CD4-positive, alpha-beta T cell (primary cell): ENCODE measurements around the gene DTX1. TPM values are rescaled to one million over a fixed set of nuclear protein-coding genes. Genes with fewer than 3 reads are reported as not detected.
A peak's percentile ranks its signal among the peaks of the same experiment; 100 is the strongest.

ENCODE experiments used
- ATAC-seq: fragments of 200-7000 bp; cut with Tn5 transposase; one replicate; pipeline ENCODE4 v1.10.0; 2022; ENCODE audit warnings: mild to moderate bottlenecking; ENCODE audit not compliant: poor library complexity
- CTCF ChIA-PET: fragments of 350-600 bp; sonication (Branson Sonifier 250); formaldehyde crosslinking; loops from one replicate; lab custom pipeline; 2021; ENCODE audit warnings: antibody characterized with exemption, inconsistent platforms; lab: Charles Lee
- POLR2A ChIA-PET: fragments of 350-600 bp; sonication (Branson Sonifier 250); formaldehyde crosslinking; loops from one replicate; lab custom pipeline; 2021; ENCODE audit warnings: antibody characterized with exemption, inconsistent platforms; lab: Charles Lee
- DNase-seq, 14 experiments: peaks; one replicate each; pipeline ENCODE4 v3.0.0-alpha.2; 2013 to 2020; ENCODE audit warnings: mixed read lengths in 2 of 14
- H3K27ac ChIP-seq, 2 donors: one replicate each; pipeline versions ENCODE4 v1.5.1 to v1.7.0; 2013; ENCODE audit warnings: low read length in 2 of 2, low read depth in 1 of 2, mild to moderate bottlenecking in 1 of 2
- H3K27me3 ChIP-seq, 2 experiments: 1 replicate in 1 of 2; 2 replicates in 1 of 2; pipeline versions ENCODE4 v1.6.1 to v1.7.0; 2013; ENCODE audit warnings: low read length in 2 of 2, control low read depth in 1 of 2, mild to moderate bottlenecking in 1 of 2, moderate library complexity in 1 of 2; ENCODE audit not compliant: insufficient read depth in 2 of 2, control insufficient read depth in 1 of 2
- H3K36me3 ChIP-seq: one replicate; pipeline ENCODE4 v1.6.1; 2013; ENCODE audit warnings: low read length, control low read depth; ENCODE audit not compliant: insufficient read depth
- H3K4me1 ChIP-seq: one replicate; pipeline ENCODE4 v1.6.1; 2013; ENCODE audit warnings: low read length, control low read depth; ENCODE audit not compliant: insufficient read depth
- H3K4me3 ChIP-seq: one replicate; pipeline ENCODE4 v1.5.1; 2013; ENCODE audit warnings: mild to moderate bottlenecking, low read length, moderate library complexity
- H3K9me3 ChIP-seq, 2 experiments: 1 replicate in 1 of 2; 2 replicates in 1 of 2; pipeline versions ENCODE4 v1.6.1 to v1.7.0; 2013; ENCODE audit warnings: low read length in 2 of 2, mild to moderate bottlenecking in 2 of 2, control low read depth in 1 of 2, moderate library complexity in 1 of 2; ENCODE audit not compliant: control insufficient read depth in 1 of 2, insufficient read depth in 1 of 2
- H3K27ac Mint-ChIP-seq: one replicate; pipeline ENCODE4 v1.8.0; 2020; ENCODE audit warnings: mixed read lengths
- H3K27me3 Mint-ChIP-seq: one replicate; pipeline ENCODE4 v1.8.0; 2021; ENCODE audit warnings: mixed read lengths
- H3K36me3 Mint-ChIP-seq: one replicate; pipeline ENCODE4 v1.8.0; 2021; ENCODE audit warnings: low read depth, mixed read lengths
- H3K4me1 Mint-ChIP-seq: one replicate; pipeline ENCODE4 v1.8.0; 2021; ENCODE audit warnings: low read depth, mixed read lengths
- H3K4me3 Mint-ChIP-seq: one replicate; pipeline ENCODE4 v1.8.0; 2020; ENCODE audit warnings: mild to moderate bottlenecking, mixed read lengths
- H3K9me3 Mint-ChIP-seq: one replicate; pipeline ENCODE4 v1.8.0; 2020; ENCODE audit warnings: mixed read lengths
- CTCF ChIP-seq: fragments of 200-600 bp; IDR thresholded peaks from one replicate; pipeline ENCODE4 v1.8.0; 2022; ENCODE audit warnings: antibody characterized with exemption, mild to moderate bottlenecking
- intact Hi-C, 2 experiments: fragments of 100-400 bp; cut with DNase I in 1 of 2; cut with micrococcal nuclease in 1 of 2; formaldehyde crosslinking; loops; one replicate each; pipeline versions ENCODE4 v1.15.1 to v1.9.0; 2023 to 2025; cut with DNase I, micrococcal nuclease
- total RNA-seq, 174 experiments: library from RNA in 2 of 174; stranded (reverse) in 2 of 174; gene quantifications; one replicate each; pipeline ENCODE4 v1.2.3 and lab custom pipeline; 2021 to 2026

DTX1 gene
- total RNA-seq, 2 experiments from 2014 or later = 14.0 to 14.2 TPM

GRCh38 chr12:113030875-113031525, 25.5 kb upstream of the DTX1 start:
- DNase-seq (peak in 4 of 14 experiments; percentile 9 to 56 (median 51)), ATAC-seq (peak; percentile 61)
- CTCF ChIA-PET = no interaction called here
- Histone ChIP-seq H3K4me1 (peaks cover 4% of the 10 kb centered on the region), H3K36me3 (no peaks in the 10 kb centered on the region), H3K27me3 (peaks cover 0 to 2% of the 10 kb centered on the region in 2 experiments), H3K4me3 (no peak overlapping the region), H3K27ac (no peak overlapping the region), H3K9me3 (no peaks in the 10 kb centered on the region)
- H3K36me3 Mint-ChIP-seq = no peaks in the 10 kb centered on the region
- POLR2A ChIA-PET = no interaction called here
- no peaks in the 10 kb centered on the region for H3K9me3 Mint-ChIP-seq
- no peaks in the 10 kb centered on the region for H3K27me3 Mint-ChIP-seq
- TF ChIP-seq CTCF = peak; percentile 55
- H3K27ac Mint-ChIP-seq = no peak overlapping the region
- intact Hi-C loops = loop anchor here (1.0 kb wide), 1 partner anchor 131 kb away; no protein-coding TSS in a partner anchor
- H3K4me3 Mint-ChIP-seq = no peak overlapping the region
- no peaks in the 10 kb centered on the region for H3K4me1 Mint-ChIP-seq

DNA sequence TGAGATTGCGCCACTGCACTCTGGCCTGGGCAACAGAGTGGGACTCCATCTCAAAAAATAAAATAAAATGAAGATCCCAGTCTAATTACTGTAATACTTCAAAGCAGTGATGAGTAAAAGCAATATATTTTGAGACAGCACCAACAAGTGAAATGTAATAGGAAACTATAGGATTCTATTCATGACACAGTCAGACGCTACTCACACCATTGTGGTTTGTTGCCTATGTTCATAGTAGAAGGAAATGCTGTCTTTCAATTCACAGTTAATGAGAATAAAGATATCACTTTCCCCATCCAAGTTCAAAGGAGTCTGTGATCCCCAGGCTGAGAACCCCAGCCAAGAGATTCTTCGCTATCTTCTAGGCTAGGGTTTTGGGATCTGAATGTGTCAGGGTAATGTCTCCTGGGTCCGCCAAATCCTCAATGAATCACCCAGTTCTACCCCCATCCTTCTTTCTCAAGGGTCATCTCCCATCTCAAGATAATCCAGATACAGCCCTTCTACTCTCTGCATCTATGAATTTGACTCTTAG, 16.6 kb upstream of the DTX1 start:
- Mint-ChIP-seq H3K9me3 (no peaks in the 10 kb centered on the region), H3K27me3 (no peaks in the 10 kb centered on the region), H3K4me3 (no peak overlapping the region), H3K36me3 (no peaks in the 10 kb centered on the region), H3K4me1 (no peaks in the 10 kb centered on the region), H3K27ac (no peak overlapping the region)
- ChIA-PET CTCF (no interaction called here), POLR2A (no interaction called here)
- intact Hi-C loops = no loop called here
- Histone ChIP-seq H3K36me3 (no peaks in the 10 kb centered on the region), H3K4me3 (no peak overlapping the region), H3K4me1 (no peaks in the 10 kb centered on the region), H3K27me3 (no peaks in the 10 kb centered on the region), H3K27ac (no peak overlapping the region), H3K9me3 (no peaks in the 10 kb centered on the region)
- no peak for ATAC-seq
- no peak for TF ChIP-seq CTCF
- DNase-seq = no peak

DNA sequence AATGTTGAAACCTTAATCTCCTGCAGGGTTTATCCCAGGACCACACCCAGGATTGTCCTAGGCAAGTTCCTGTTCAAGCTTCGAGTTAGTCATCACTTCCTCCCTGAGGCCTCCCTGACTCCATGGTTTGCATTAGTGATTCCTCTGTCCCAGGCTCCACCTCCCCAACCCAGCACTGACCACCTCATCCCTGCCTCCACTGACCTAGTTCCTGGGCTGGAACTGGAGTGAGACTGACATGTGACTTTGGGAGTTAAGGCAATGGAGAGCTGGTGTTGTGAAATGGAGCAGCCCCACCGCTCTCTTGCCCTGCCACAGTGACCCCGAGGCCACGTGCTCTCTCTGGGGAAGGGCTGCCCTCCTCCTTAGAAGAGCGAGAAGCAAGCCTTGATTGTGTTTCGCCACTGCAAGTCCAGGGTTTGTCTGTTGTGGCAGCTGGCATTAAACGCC, 15.8 kb upstream of the DTX1 start:
- DNase-seq (peak in 2 of 14 experiments; percentile 55 to 65), ATAC-seq (no peak)
- no peaks in the 10 kb centered on the region for H3K27me3 ChIP-seq
- Mint-ChIP-seq H3K4me1 (no peaks in the 10 kb centered on the region), H3K27me3 (no peaks in the 10 kb centered on the region), H3K9me3 (no peaks in the 10 kb centered on the region), H3K27ac (no peak overlapping the region), H3K4me3 (no peak overlapping the region), H3K36me3 (no peaks in the 10 kb centered on the region)
- no peaks in the 10 kb centered on the region for H3K4me1 ChIP-seq
- no peak overlapping the region for H3K4me3 ChIP-seq
- intact Hi-C loops = no loop called here
- ChIA-PET CTCF (no interaction called here), POLR2A (no interaction called here)
- TF ChIP-seq CTCF = no peak
- no peak overlapping the region for H3K27ac ChIP-seq
- no peaks in the 10 kb centered on the region for H3K9me3 ChIP-seq
- no peaks in the 10 kb centered on the region for H3K36me3 ChIP-seq
